IMR-90 (cell line): ENCODE results near the gene EREG.

Source experiments
- BHLHE40 ChIP-seq: fragments of 150-350 bp; IDR thresholded peaks from 2 replicates; pipeline ENCODE4 v1.6.1; 2016; ENCODE audit warnings: mild to moderate bottlenecking, low read depth, low read length
- CEBPB ChIP-seq: IDR thresholded peaks from 2 replicates; pipeline ENCODE4 v1.6.1; 2012; ENCODE audit warnings: low read depth, low read length, improper control_type of control experiment
- CTCF ChIP-seq: conservative IDR thresholded peaks from 2 replicates; pipeline ENCODE4 v1.5.1; 2012; ENCODE audit warnings: mild to moderate bottlenecking, low read depth, low read length, improper control_type of control experiment
- FOS ChIP-seq: fragments of 150-350 bp; IDR thresholded peaks from 2 replicates; pipeline ENCODE4 v1.6.1; 2016; ENCODE audit warnings: low read depth, low read length
- MAFK ChIP-seq: IDR thresholded peaks from 2 replicates; pipeline ENCODE4 v1.6.1; 2012; ENCODE audit warnings: low read depth, low read length, improper control_type of control experiment
- MAZ ChIP-seq: IDR thresholded peaks from 2 replicates; pipeline ENCODE4 v1.6.1; 2012; ENCODE audit warnings: low read depth, mild to moderate bottlenecking, low read length, improper control_type of control experiment, moderate library complexity, borderline replicate concordance
- NFE2L2 ChIP-seq: fragments of 150-350 bp; IDR thresholded peaks from 2 replicates; pipeline ENCODE4 v1.6.1; 2016; ENCODE audit warnings: low read depth, mild to moderate bottlenecking, low read length
- POLR2A ChIP-seq: IDR thresholded peaks from 2 replicates; pipeline ENCODE4 v1.6.1; 2012; ENCODE audit warnings: mild to moderate bottlenecking, low read depth, low read length
- RAD21 ChIP-seq: IDR thresholded peaks from 2 replicates; pipeline ENCODE4 v1.6.1; 2012; ENCODE audit warnings: low read length, improper control_type of control experiment
- RCOR1 ChIP-seq: IDR thresholded peaks from 2 replicates; pipeline ENCODE4 v1.6.1; 2012; ENCODE audit warnings: mild to moderate bottlenecking, low read length, improper control_type of control experiment; ENCODE audit not compliant: insufficient replicate concordance
- RFX5 ChIP-seq: IDR thresholded peaks from 2 replicates; pipeline ENCODE4 v1.8.0; 2012; ENCODE audit warnings: low read depth, mild to moderate bottlenecking, low read length, moderate library complexity
- SMC3 ChIP-seq: fragments of 150-350 bp; IDR thresholded peaks from 2 replicates; pipeline ENCODE4 v1.6.1; 2016; ENCODE audit warnings: low read depth, mild to moderate bottlenecking, antibody characterized with exemption, low read length, moderate library complexity
- USF2 ChIP-seq: fragments of 150-350 bp; IDR thresholded peaks from 2 replicates; pipeline ENCODE4 v1.6.1; 2017; ENCODE audit warnings: mild to moderate bottlenecking, antibody characterized with exemption, low read length, low read depth

GRCh38 chr4:74428276-74428675 lies 63.3 kb downstream of the EREG start:
- TF ChIP-seq CTCF (no peak), FOS (no peak), BHLHE40 (no peak), RCOR1 (no peak), RAD21 (no peak), RFX5 (no peak), POLR2A (no peak), SMC3 (no peak), MAFK (no peak), NFE2L2 (no peak), CEBPB (no peak), MAZ (no peak), USF2 (no peak)
